Cortex of kidney (tissue), 1 donor: ENCODE data around the gene FSHB.
"Not testable (repeated sequence)": the region's sequence is repeated elsewhere in the genome, so short reads cannot be mapped to it uniquely, and the experiment has no call there.

ENCODE experiments used
- DNase-seq: peaks from one replicate; lab custom pipeline; 2025; lab: John Stamatoyannopoulos, UW

FSHB gene

GRCh38 chr11:30230714-30231113, at the start of gene FSHB:
Gene FSHB, plus strand, starts transcription at chr11:30231014. Its CDS starts 889 bp downstream, at chr11:30231903.
- DNase-seq = no peak

- DNase-seq = no peak
These were observed 44.1 kb upstream of the FSHB start for GRCh38 chr11:30186748-30187147.

GRCh38 chr11:30192620-30193019, 38.2 kb upstream of the FSHB start:
- DNase-seq = no peak

GRCh38 chr11:30196400-30197206, 34.2 kb upstream of the FSHB start:
- no peak for DNase-seq

GRCh38 chr11:30197869-30198268, 32.9 kb upstream of the FSHB start:
- DNase-seq = no peak

- not testable (repeated sequence) for DNase-seq
These were observed 27.8 kb upstream of the FSHB start for GRCh38 chr11:30202989-30203388.

GRCh38 chr11:30203850-30204249, 27.0 kb upstream of the FSHB start:
- DNase-seq = no peak

- DNase-seq = no peak
These were observed 24.4 kb upstream of the FSHB start for GRCh38 chr11:30206249-30206996.

- no peak for DNase-seq
These were observed 20.5 kb upstream of the FSHB start for GRCh38 chr11:30210357-30210756.

GRCh38 chr11:30216534-30216933, 14.3 kb upstream of the FSHB start:
- DNase-seq = no peak

- no peak for DNase-seq
These were observed 12.5 kb upstream of the FSHB start for GRCh38 chr11:30218278-30218677.

- no peak for DNase-seq
These were observed 5.2 kb upstream of the FSHB start for GRCh38 chr11:30225642-30226041.

GRCh38 chr11:30228323-30228884, 2.4 kb upstream of the FSHB start:
- no peak for DNase-seq

- no peak for DNase-seq
These were observed 8.2 kb downstream of the FSHB start for GRCh38 chr11:30239025-30239424.

GRCh38 chr11:30244265-30244664, 13.5 kb downstream of the FSHB start:
- no peak for DNase-seq

- DNase-seq = no peak
These were observed 14.8 kb downstream of the FSHB start for GRCh38 chr11:30245621-30246020.

GRCh38 chr11:30254307-30255298, 23.8 kb downstream of the FSHB start:
- DNase-seq = no peak

- no peak for DNase-seq
These were observed 24.8 kb downstream of the FSHB start for GRCh38 chr11:30255637-30256036.

GRCh38 chr11:30257058-30257457, 26.2 kb downstream of the FSHB start:
- DNase-seq = no peak

GRCh38 chr11:30258679-30259078, 27.9 kb downstream of the FSHB start:
- no peak for DNase-seq

- DNase-seq = no peak
These were observed 30.0 kb downstream of the FSHB start for GRCh38 chr11:30260813-30261212.

- no peak for DNase-seq
These were observed 31.0 kb downstream of the FSHB start for GRCh38 chr11:30261821-30262220.
